Stimulated activated CD8-positive, alpha-beta memory T cell treated with anti-CD3 and anti-CD28 coated beads, Interleukin-15, amount 100 ng/mL, for 4 hours (primary cell): ENCODE measurements around the gene ATAD3B.
"Not testable (repeated sequence)": the region's sequence is repeated elsewhere in the genome, so short reads cannot be mapped to it uniquely, and the experiment has no call there.

Experiments used
- DNase-seq, 2 donors: peaks; one replicate each; pipeline ENCODE4 v3.0.0-alpha.2; 2020; ENCODE audit warnings: low read depth in 2 of 2

Gene ATAD3B

GRCh38 chr1:1433804-1434130 lies 37.8 kb upstream of the ATAD3B start:
- peak in 1 of 2 donors; percentile 36 for DNase-seq

GRCh38 chr1:1434131-1434823 lies 37.3 kb upstream of the ATAD3B start:
- DNase-seq: no peak

- no peak for DNase-seq
Observed at GRCh38 chr1:1434824-1435105, 36.8 kb upstream of the ATAD3B start.

GRCh38 chr1:1435106-1435903 lies 36.3 kb upstream of the ATAD3B start, which contains the start of gene VWA1:
VWA1 (plus strand) TSS chr1:1435690; CDS start chr1:1435749, 59 bp downstream.
- peak; percentile 24 to 35 for DNase-seq

- DNase-seq: no peak
Observed at GRCh38 chr1:1435911-1436629, 35.5 kb upstream of the ATAD3B start.

GRCh38 chr1:1436630-1437032 lies 34.9 kb upstream of the ATAD3B start:
- no peak for DNase-seq

GRCh38 chr1:1437033-1437903 lies 34.3 kb upstream of the ATAD3B start:
- no peak for DNase-seq

GRCh38 chr1:1437904-1438376 lies 33.6 kb upstream of the ATAD3B start:
- DNase-seq: no peak

GRCh38 chr1:1438531-1439381 lies 32.8 kb upstream of the ATAD3B start:
- no peak for DNase-seq

- no peak for DNase-seq
Observed at GRCh38 chr1:1439546-1440261, 31.9 kb upstream of the ATAD3B start.

- DNase-seq: no peak
Observed at GRCh38 chr1:1440262-1441001, 31.1 kb upstream of the ATAD3B start.

- DNase-seq: peak in 1 of 2 donors; percentile 26
Observed at GRCh38 chr1:1441002-1441888, 30.3 kb upstream of the ATAD3B start.

- no peak for DNase-seq
Observed at GRCh38 chr1:1442069-1442770, 29.3 kb upstream of the ATAD3B start.

- DNase-seq: not testable (repeated sequence)
Observed at GRCh38 chr1:1446631-1447030, 24.9 kb upstream of the ATAD3B start.

- no peak for DNase-seq
Observed at GRCh38 chr1:1449099-1449739, 22.3 kb upstream of the ATAD3B start, which contains the start of gene ATAD3C. ATAD3C (plus strand) TSS chr1:1449689; CDS start chr1:1450684, 995 bp downstream.

- not testable (repeated sequence) for DNase-seq
Observed at GRCh38 chr1:1450616-1451015, 20.9 kb upstream of the ATAD3B start.
